ENCODE results near the gene SEPTIN1. TPM values are rescaled to one million over a fixed set of nuclear protein-coding genes. Genes with fewer than 3 reads are reported as not detected.

The SEPTIN1 gene
- total and polyA plus RNA-seq, 2 experiments from 2014 or later: 0.21 to 3.9 TPM

DNA sequence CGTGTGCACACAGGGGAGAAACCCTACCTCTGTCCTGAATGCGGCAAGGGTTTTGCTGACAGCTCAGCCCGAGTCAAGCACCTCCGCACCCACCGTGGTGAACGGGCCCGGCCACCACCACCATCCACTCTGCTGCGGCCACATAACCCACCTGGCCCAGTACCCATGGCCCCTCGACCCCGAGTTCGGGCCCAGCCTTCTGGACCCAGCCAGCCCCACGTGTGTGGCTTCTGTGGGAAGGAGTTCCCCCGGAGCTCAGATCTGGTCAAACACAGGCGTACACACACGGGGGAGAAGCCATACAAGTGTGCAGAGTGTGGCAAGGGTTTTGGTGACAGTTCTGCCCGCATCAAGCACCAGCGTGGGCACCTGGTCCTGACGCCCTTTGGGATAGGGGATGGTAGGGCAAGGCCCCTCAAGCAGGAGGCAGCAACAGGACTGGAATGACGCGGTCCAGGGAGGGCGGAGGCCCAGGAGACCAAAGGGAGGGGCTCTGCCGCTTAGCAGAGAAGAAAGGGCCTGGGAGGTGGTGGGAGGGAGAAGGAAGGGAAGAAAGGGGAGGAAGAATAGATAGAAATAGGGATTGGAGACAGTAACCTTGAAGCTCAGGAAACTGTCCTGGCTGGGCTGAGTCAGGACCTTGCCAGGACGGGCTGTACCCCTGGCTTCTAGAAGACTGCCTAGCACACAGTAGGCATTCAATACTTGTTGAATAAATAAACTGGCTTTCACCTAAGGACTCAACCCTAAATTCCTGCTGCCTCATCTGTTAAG lies 16.5 kb upstream of the SEPTIN1 start:
- H3K4me2 ChIP-seq: peak overlapping the region; percentile 87
- DNase-seq (ENCODE audit: low spot score) (no peak), ATAC-seq (no peak)
- H3K9me2 ChIP-seq (ENCODE audit: insufficient read depth): no peaks in the 10 kb centered on the region
- H3K4me3 ChIP-seq: peak overlapping the region; percentile 59
- no peaks in the 10 kb centered on the region for H3K27me3 ChIP-seq (ENCODE audit: insufficient read depth)
- H3K4me1 ChIP-seq (ENCODE audit: insufficient read depth): peaks cover 30% of the 10 kb centered on the region
- no peaks in the 10 kb centered on the region for H3K9me3 Mint-ChIP-seq
- H3K27ac ChIP-seq (ENCODE audit: low read depth): peak overlapping the region; percentile 90
- peaks cover 56% of the 10 kb centered on the region for H3F3A ChIP-seq (replicated peaks; ENCODE audit: low read depth)
- H3K4me1 Mint-ChIP-seq: peaks cover 37% of the 10 kb centered on the region
- peak overlapping the region; percentile 40; the same call in 2 of the 3 replicates for H3K4me3 Mint-ChIP-seq
- peaks cover 19% of the 10 kb centered on the region for H3K27me3 Mint-ChIP-seq (ENCODE audit: insufficient read depth, low read depth, poor library complexity)
- peaks cover 35% of the 10 kb centered on the region for H3K36me3 Mint-ChIP-seq (ENCODE audit: low read depth)
- no peak overlapping the region for H3K27ac Mint-ChIP-seq
- peaks cover 15% of the 10 kb centered on the region; the same call in 1 of the 2 replicates for H4K20me1 ChIP-seq (replicated peaks; ENCODE audit: insufficient read depth)
- H2AFZ ChIP-seq: no peak overlapping the region
- peaks cover 20% of the 10 kb centered on the region for H3K79me2 ChIP-seq (replicated peaks; ENCODE audit: insufficient read depth)
- peaks cover 9% of the 10 kb centered on the region; the same call in 1 of the 2 replicates for H3K36me3 ChIP-seq (ENCODE audit: insufficient read depth)
- TF ChIP-seq ZNF114 (CRISPR knock-in tag; IDR thresholded peaks at IDR 0.05) (no peak), ZNF462 (CRISPR knock-in tag; IDR thresholded peaks at IDR 0.05) (no peak), JUNB (IDR thresholded peaks at IDR 0.05; ENCODE audit: unreplicated experiment) (no peak), POLR2AphosphoS5 (IDR thresholded peaks at IDR 0.05; ENCODE audit: low read depth) (no peak), CREB1 (CRISPR knock-in tag; IDR thresholded peaks at IDR 0.05; ENCODE audit: low read depth) (no peak), ZNF331 (CRISPR knock-in tag; IDR thresholded peaks at IDR 0.05; ENCODE audit: low read depth) (no peak)
